Loucy (cell line): ENCODE data around the gene ALDH1A1.

ENCODE experiments used
- H2AFZ ChIP-seq: fragments of 200-600 bp; sonication (generic); 2 replicates; pipeline ENCODE4 v1.6.0; 2016; ENCODE audit warnings: antibody characterized with exemption, mild to moderate bottlenecking, low read length, moderate library complexity
- H3F3A ChIP-seq: fragments of 200-600 bp; 2 replicates; pipeline ENCODE4 v1.6.0; 2016; ENCODE audit warnings: antibody characterized with exemption, low read depth, mild to moderate bottlenecking
- H3K27me3 ChIP-seq: fragments of 200-600 bp; sonication (generic); 2 replicates; pipeline ENCODE4 v1.6.1; 2014; ENCODE audit warnings: low read length, mild to moderate bottlenecking; ENCODE audit not compliant: insufficient read depth, poor library complexity, severe bottlenecking
- H3K36me3 ChIP-seq: fragments of 200-600 bp; sonication (generic); 2 replicates; pipeline ENCODE4 v1.6.1; 2016; ENCODE audit warnings: low read length; ENCODE audit not compliant: insufficient read depth
- H3K4me1 ChIP-seq: fragments of 200-600 bp; sonication (generic); 2 replicates; pipeline ENCODE4 v1.5.1; 2014; ENCODE audit warnings: low read length, mild to moderate bottlenecking; ENCODE audit not compliant: insufficient read depth, poor library complexity, severe bottlenecking
- H3K4me2 ChIP-seq: fragments of 200-600 bp; sonication (generic); 2 replicates; pipeline ENCODE4 v1.6.0; 2014; ENCODE audit warnings: antibody characterized with exemption, low read length, low read depth, mild to moderate bottlenecking; ENCODE audit not compliant: poor library complexity, severe bottlenecking
- H3K4me3 ChIP-seq: fragments of 200-600 bp; sonication (generic); 2 replicates; pipeline ENCODE4 v1.5.1; 2014; ENCODE audit warnings: low read length, mild to moderate bottlenecking, mixed read lengths; ENCODE audit not compliant: poor library complexity, severe bottlenecking
- H3K79me2 ChIP-seq: fragments of 200-600 bp; sonication (generic); 2 replicates; pipeline ENCODE4 v1.6.1; 2014; ENCODE audit warnings: low read length; ENCODE audit not compliant: insufficient read depth
- H3K9ac ChIP-seq: fragments of 200-600 bp; sonication (generic); 2 replicates; pipeline ENCODE4 v1.6.0; 2014; ENCODE audit warnings: mild to moderate bottlenecking, low read depth, low read length, moderate library complexity; ENCODE audit not compliant: poor library complexity, severe bottlenecking
- H3K9me2 ChIP-seq: fragments of 200-600 bp; sonication (generic); replicated peaks from 2 replicates; pipeline ENCODE4 v1.6.1; 2016; ENCODE audit warnings: low read depth, low read length, mixed read lengths
- H3K9me3 ChIP-seq: fragments of 200-600 bp; sonication (generic); 2 replicates; pipeline ENCODE4 v1.6.1; 2014; ENCODE audit warnings: mild to moderate bottlenecking, antibody characterized with exemption, low read length, low read depth; ENCODE audit not compliant: insufficient read depth
- H4K20me1 ChIP-seq: fragments of 200-600 bp; sonication (generic); 2 replicates; pipeline ENCODE4 v1.6.0; 2014; ENCODE audit warnings: antibody characterized with exemption, low read length, mild to moderate bottlenecking; ENCODE audit not compliant: insufficient read depth, poor library complexity, severe bottlenecking
- EZH2phosphoT487 ChIP-seq: fragments of 200-600 bp; IDR thresholded peaks from 2 replicates; pipeline ENCODE4 v1.6.1; 2018; ENCODE audit warnings: antibody characterized with exemption, mild to moderate bottlenecking, moderate library complexity, borderline replicate concordance
- TF ChIP-seq, protein P1 (sequence below): fragments of 200-600 bp; sonication (generic); conservative IDR thresholded peaks from 2 replicates; pipeline ENCODE4 v1.5.1; 2014; ENCODE audit warnings: mild to moderate bottlenecking, antibody characterized with exemption, low read length

Gene ALDH1A1

DNA sequence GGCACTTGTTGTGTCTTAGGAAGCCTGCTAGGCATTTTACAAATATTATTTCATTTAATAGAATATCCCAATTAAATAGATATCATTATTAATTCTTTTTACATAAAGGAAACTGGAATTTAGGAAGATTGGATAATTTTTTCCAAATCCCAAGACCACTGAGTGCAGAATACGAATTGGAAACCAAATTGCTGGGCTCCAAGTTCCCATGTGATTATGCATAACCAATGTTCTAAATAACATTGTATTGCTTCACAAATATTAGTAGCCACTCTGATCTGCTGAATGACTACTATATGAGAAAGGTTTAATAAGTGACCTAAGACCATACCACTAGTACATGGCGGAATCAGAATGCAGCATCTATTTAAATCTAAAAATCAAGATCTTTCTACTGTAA is 57.7 kb downstream of the ALDH1A1 start:
- Histone ChIP-seq H2AFZ (no peak overlapping the region), H3K27me3 (no peaks in the 10 kb centered on the region), H3K9me2 (no peaks in the 10 kb centered on the region), H3K4me1 (no peaks in the 10 kb centered on the region), H3K9ac (no peak overlapping the region), H3K79me2 (no peaks in the 10 kb centered on the region), H3K4me2 (no peak overlapping the region), H4K20me1 (no peaks in the 10 kb centered on the region), H3K9me3 (no peaks in the 10 kb centered on the region), H3K36me3 (no peaks in the 10 kb centered on the region), H3F3A (no peaks in the 10 kb centered on the region), H3K4me3 (no peak overlapping the region)
- TF ChIP-seq, protein P1, sequence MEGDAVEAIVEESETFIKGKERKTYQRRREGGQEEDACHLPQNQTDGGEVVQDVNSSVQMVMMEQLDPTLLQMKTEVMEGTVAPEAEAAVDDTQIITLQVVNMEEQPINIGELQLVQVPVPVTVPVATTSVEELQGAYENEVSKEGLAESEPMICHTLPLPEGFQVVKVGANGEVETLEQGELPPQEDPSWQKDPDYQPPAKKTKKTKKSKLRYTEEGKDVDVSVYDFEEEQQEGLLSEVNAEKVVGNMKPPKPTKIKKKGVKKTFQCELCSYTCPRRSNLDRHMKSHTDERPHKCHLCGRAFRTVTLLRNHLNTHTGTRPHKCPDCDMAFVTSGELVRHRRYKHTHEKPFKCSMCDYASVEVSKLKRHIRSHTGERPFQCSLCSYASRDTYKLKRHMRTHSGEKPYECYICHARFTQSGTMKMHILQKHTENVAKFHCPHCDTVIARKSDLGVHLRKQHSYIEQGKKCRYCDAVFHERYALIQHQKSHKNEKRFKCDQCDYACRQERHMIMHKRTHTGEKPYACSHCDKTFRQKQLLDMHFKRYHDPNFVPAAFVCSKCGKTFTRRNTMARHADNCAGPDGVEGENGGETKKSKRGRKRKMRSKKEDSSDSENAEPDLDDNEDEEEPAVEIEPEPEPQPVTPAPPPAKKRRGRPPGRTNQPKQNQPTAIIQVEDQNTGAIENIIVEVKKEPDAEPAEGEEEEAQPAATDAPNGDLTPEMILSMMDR = no peak
- TF ChIP-seq EZH2phosphoT487 = no peak

- H3K4me1 ChIP-seq = no peaks in the 10 kb centered on the region
- no peak overlapping the region for H3K4me3 ChIP-seq
- H2AFZ ChIP-seq = no peak overlapping the region
- no peak overlapping the region for H3K9ac ChIP-seq
- H3K27me3 ChIP-seq = no peaks in the 10 kb centered on the region
- H3K79me2 ChIP-seq = no peaks in the 10 kb centered on the region
- no peaks in the 10 kb centered on the region for H4K20me1 ChIP-seq
- no peaks in the 10 kb centered on the region for H3K9me3 ChIP-seq
- no peak overlapping the region for H3K4me2 ChIP-seq
- H3K36me3 ChIP-seq = no peaks in the 10 kb centered on the region
- H3K9me2 ChIP-seq = no peaks in the 10 kb centered on the region
- H3F3A ChIP-seq = no peaks in the 10 kb centered on the region
- TF ChIP-seq, protein P1 = no peak
- no peak for TF ChIP-seq EZH2phosphoT487
Measured at GRCh38 chr9:72894342-72894741, 58.5 kb downstream of the ALDH1A1 start.

DNA sequence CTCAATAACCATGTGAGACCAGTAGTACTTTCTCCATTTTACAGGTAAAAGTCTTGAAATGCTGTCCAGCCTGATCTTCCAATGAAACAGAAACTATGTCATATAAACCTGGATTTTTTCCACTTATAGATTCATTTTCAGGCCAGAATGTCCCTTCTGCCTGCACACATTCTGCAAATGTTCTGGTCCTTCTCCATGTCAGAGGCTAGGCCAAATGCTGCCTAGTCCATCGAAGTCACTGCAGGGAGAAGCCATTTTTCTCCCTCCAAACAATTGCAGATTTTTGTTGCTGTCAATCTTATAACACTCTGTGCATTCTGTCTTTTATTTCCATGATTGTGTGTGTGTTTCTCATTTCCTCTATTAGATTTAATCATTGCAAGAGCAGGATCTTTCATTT is 59.4 kb downstream of the ALDH1A1 start:
- no peaks in the 10 kb centered on the region for H3K4me1 ChIP-seq
- no peaks in the 10 kb centered on the region for H3K27me3 ChIP-seq
- H3K36me3 ChIP-seq = no peaks in the 10 kb centered on the region
- H3K4me3 ChIP-seq = no peak overlapping the region
- H3K79me2 ChIP-seq = no peaks in the 10 kb centered on the region
- H3K9ac ChIP-seq = no peak overlapping the region
- H3K9me3 ChIP-seq = no peaks in the 10 kb centered on the region
- H3K9me2 ChIP-seq = no peaks in the 10 kb centered on the region
- H3F3A ChIP-seq = no peaks in the 10 kb centered on the region
- no peaks in the 10 kb centered on the region for H4K20me1 ChIP-seq
- TF ChIP-seq, protein P1 = no peak
- H2AFZ ChIP-seq = no peak overlapping the region
- no peak overlapping the region for H3K4me2 ChIP-seq
